ENCODE measurements around the gene LHFPL2.

LHFPL2 gene

DNA sequence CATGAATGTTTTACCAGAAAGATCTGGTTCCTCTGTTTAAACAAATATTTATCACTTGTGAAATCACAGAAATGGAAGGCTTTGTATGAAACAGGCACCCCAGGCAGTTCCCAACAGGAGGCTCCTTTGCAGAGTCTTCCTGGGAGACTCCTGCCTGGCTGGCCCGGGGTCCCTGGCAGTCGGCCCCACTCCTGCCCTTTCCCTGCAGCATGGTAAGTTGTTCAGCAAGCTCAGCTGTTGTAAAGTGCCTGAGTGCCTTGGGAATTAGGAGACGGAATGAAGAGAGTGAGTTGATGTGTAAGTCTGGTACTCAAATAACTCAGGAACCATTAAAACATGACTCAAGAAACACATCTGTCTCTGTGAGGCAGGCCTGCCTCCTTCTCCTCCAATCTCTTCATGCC is 17.5 kb upstream of the LHFPL2 start:
- DNase-seq: no peak

- DNase-seq: no peak
These were observed 17.0 kb upstream of the LHFPL2 start for GRCh38 chr5:78665534-78665933.

DNA sequence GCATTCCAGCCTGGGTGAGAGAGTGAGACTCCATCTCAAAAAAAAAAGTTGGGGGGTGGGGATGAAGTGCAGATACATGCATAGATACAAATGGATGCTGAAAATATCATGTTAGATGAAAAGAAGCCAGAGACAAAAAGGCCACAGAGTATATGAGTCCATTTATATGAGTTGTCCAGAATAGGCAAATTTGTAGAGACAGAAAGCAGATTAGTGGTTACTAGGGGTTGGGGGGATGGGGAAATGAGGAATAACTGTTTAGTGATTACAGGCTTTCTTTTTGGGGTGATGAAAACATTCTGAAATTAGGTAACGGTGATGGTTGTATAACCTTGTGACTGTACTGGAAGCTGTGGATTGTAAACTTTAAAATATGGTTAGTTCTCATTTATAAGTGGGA is 13.8 kb upstream of the LHFPL2 start:
- DNase-seq: no peak

DNA sequence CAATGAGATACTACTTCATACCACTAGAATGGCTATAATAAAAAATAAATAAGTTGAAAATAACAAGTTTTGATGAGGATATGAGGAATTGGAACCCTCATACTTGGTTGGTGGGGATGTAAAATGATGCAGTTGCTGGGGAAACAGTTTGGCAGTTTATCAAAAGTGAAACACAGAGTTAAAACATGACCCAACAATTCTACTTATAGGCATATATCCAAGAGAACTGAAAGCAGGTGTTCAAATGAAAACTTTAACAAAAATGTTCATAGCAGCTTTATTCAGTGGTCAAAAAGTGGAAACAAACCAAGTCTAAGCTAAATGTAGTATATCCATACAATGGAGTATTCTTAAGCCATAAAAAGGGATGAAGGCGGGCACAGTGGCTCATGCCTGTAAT is 13.1 kb upstream of the LHFPL2 start:
- no peak for DNase-seq

DNA sequence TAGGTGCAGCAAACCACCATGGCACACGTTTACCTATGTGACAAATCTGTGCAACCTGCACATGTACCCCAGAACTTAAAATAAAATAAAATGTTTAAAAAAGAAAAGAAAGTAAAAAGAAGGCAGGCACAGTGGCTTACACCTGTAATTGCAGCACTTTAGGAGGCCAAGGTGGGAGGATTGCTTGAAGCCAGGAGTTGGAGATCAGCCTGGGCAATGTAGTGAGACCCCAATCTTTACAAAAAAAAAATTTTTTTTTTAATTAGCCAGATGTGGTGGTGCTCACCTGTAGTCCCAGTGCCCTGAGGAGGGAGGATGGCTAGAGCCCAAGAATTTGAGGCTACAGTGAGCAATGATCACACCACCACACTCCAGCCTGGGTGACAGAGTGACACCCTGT is 12.5 kb upstream of the LHFPL2 start:
- DNase-seq: no peak

GRCh38 chr5:78660401-78660800 is 11.8 kb upstream of the LHFPL2 start:
- no peak for DNase-seq

GRCh38 chr5:78659714-78660113 is 11.1 kb upstream of the LHFPL2 start:
- DNase-seq: no peak

DNA sequence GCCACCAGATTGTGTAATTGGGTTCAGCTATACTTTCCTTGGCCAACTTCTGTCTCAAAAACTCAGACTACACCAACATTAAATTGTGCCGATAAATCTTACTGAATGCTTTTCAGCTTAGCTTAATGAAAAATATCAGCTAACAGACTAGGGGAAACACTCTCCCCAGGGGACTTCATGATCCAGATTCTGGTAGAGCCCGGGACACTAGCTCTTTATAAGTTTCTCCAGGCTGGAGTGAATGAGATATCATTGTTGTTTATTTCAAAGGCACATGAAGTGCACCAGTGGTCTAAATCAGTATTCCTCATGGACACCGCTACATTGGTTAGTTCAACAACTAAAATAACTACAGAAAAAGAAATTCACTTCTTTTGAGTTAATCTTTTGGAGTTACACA is 10.5 kb upstream of the LHFPL2 start:
- DNase-seq: no peak

- no peak for DNase-seq
These were observed 8.6 kb upstream of the LHFPL2 start for GRCh38 chr5:78657201-78657600.

GRCh38 chr5:78655746-78656290 is 7.2 kb upstream of the LHFPL2 start:
- no peak for DNase-seq

- no peak for DNase-seq
These were observed 5.8 kb upstream of the LHFPL2 start for GRCh38 chr5:78654386-78654785.

DNA sequence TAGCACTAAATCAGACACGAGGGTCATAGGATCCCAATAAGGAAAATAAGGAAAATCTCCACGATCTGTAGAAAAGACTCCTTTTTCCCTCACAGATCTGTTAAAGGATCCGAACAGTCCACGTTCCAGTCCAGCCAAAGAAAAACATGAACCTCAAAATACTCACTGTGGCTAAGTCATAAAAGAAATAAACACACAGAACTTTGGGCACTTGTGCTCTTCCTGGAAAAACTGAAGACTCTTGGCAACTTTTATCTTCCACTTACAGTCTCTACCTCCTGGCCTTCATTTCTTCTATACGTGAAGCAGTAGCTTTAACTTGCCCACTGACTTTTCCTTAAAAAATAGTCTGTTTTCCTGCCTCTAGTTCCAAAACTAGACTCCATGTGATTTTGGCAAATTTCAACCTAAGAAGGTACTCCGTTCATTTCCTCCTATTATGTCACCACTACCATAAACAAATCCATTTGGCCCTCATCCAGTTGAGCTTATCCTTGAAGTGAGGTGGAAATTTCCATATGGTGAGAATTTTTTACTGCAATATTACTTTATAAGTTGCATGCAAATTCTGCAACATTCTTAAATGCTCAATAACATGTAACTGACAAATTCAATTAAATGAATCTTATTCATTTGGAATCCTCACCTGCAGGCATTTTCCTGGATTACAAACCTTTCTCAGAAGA is 5.3 kb upstream of the LHFPL2 start:
- DNase-seq: no peak

DNA sequence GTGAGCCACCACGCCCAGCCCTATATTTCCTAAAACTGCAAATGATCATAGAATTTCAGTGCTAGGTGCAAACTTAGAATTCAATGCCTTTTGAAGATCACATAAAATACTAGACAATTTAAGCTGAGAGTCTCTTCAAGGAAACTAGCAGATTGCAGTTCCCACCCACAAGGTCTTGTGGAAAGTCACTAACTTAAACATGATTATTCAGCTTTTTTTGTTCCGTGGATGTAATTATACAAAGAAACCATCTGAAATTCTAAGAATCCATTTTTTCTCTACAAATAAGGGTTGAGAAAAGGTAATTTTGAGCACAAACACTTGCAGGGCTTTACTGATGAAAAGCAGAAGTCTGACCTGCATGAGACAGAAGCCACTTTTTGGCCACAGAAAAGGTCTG is 4.5 kb upstream of the LHFPL2 start:
- no peak for DNase-seq

DNA sequence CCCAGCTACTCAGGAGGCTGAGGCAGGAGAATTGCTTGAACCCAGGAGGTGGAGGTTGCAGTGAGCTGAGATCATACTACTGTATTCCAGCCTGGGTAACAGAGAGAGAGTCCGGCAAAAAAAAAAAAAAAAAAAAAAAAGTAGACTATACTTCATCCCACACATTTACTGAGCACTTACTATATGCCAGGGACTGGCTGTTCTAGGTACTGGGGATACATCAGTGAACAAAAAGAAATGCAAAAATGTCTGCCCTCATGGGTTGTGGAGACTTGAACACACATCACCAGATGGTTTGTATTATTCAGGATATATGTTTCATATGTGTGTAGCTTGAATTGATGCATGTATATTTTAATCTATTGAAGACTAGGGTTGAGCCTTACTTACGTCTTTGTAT is 2.9 kb upstream of the LHFPL2 start:
- no peak for DNase-seq

GRCh38 chr5:78650531-78650930 is 2.0 kb upstream of the LHFPL2 start:
- DNase-seq: no peak

DNA sequence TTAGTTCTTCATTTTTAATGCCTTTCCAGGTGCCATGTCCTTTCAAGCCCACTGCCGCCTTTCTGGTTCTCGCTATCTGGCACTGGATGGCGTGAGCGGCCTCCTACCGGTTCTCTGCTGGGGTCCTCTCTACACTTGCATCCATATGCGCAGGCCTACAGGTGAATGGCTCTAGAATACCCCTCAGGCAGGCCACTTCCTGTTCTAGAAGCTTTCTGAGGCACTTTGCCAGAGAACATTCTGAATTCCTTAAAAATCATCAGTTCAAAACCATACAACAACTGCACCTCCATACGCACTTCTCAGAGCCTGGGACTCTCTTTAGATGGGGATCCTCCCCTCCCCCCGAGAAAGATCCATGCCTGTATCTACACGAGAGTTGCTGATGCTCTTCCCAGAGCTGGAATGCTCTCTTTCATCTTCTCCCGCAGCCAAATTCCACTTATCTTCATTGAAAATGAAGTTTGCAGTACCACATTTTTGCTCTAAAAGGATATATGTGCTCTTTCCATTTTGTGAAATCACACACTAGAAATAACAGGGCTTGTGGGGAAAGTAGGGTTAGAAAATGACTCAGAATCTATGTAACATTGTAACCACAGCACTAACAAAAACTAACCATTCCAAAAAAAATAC is 1.4 kb upstream of the LHFPL2 start:
- DNase-seq: no peak

DNA sequence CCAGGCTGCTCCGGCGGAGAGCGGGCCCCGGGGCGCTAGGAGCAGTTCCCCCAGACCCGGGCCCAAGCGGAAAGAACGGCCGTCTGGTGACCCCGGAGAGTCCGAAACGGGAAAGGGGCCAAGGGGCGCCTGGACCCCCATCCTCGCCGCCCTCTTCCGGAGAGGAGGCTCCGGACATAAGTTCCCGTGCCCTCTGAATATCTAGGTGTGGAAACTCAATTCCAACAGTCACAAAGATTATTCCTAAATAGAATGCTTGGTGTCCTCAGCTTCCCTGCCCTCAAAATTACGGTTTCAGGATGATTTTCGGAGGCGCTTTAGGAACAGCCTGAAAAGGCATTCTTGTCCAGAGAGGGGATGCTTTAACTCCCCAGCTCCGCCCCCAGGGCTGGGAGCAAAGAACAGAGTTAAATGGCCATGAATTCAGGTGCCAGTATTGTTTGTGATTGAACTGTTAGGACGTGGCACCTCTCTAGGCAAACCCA is 681 bp upstream of the LHFPL2 start:
- no peak for DNase-seq

GRCh38 chr5:78647838-78648358 is 674 bp downstream of the LHFPL2 start:
- DNase-seq: no peak

- no peak for DNase-seq
These were observed 1.2 kb downstream of the LHFPL2 start for GRCh38 chr5:78647351-78647818.

GRCh38 chr5:78644741-78645300 is 3.8 kb downstream of the LHFPL2 start:
- DNase-seq: no peak

- DNase-seq: no peak
These were observed 4.4 kb downstream of the LHFPL2 start for GRCh38 chr5:78644129-78644528.

DNA sequence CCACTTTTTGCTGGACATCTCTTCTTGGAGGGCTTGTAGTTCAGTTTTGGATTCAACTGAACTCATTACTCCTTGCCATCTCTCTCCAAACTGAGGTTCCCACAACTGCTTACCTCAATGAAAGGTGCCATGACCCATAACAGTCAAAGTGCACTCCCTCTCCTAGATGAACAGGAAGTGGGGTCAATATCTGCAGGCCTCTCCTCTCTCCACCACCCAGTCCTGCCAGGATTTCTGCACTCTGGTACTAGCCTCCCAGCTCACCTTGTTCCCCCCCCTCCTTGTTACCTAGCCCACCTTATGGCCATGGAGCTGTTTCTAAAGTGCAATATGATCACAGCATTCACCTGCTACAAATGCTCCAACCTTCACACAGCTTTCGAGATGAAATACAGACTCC is 5.9 kb downstream of the LHFPL2 start:
- no peak for DNase-seq

DNA sequence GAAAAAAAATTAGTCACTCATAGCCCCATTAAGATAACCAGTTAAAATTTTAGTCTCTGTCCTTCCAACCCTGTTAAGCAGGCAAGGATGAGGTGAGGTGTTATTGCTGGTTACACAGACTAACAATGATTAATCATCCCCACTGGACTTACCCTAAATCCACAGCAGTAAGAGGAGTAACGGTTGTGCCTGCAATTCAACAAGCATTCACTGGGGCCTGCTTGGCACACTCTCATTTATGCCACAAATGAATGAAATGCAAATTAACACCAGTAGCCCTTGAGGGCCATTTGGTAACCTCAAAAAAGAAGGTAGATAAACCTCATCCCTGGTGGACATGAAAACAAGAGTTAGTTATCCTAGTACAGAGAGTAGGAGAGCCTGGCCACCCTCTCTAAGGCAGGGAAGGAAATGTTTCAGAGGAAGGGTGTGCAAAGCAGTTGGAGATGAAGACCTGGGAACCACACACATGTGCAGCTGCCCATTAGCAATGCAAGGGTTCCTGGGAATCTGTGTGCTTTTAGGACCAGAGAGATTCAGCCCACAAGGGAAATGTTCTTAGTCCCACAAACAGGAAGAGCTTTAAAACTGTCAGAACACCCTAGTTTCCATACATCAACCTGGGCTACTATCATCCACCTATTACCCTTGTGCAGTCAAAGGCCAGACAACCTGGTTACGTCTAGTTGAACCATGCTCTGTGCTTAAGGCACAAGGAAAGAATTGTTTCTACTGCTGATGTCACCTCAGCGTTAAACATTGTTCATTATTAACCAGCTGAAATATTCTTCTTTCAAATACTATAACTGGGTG is 7.7 kb downstream of the LHFPL2 start:
- DNase-seq: no peak

Data from stimulated activated CD4-positive, alpha-beta T cell treated with anti-CD3 and anti-CD28 coated beads, Interleukin-4, amount 100 ng/mL, for 1 hour (primary cell).